Heart left ventricle (tissue), 13 donors: ENCODE measurements around the gene ATG9B.
A peak's percentile ranks its signal among the peaks of the same experiment; 100 is the strongest.

Source experiments
- CTCF ChIP-seq, 12 donors: fragments of 200-600 bp; sonication (generic) in 4 of 12; IDR thresholded peaks; one replicate each; pipeline versions ENCODE4 v1.5.0 to v1.8.0; 2018 to 2022; ENCODE audit warnings: antibody characterized with exemption in 12 of 12, mild to moderate bottlenecking in 5 of 12
- POLR2A ChIP-seq, 2 donors: fragments of 450-650 bp; IDR thresholded peaks; one replicate each; pipeline ENCODE4 v1.6.1; 2017; ENCODE audit warnings: antibody characterized with exemption in 2 of 2, mild to moderate bottlenecking in 2 of 2, moderate library complexity in 2 of 2
- donor health status: ischemic (EF 13 %, LVEDD 7.1; RV severe dilation, severe dysfunction).
- donor health status: DM: no; HTN: yes; CAD: no.
- donor health status: DM: no; HTN: no; CAD: no.
- donor health status: ischemic (EF 25% LVEDD 6.9; RV normal size, moderate dysfunction).
- donor health status: ischemic (EF 25% LVEDD 5.7; RV mildly dilated, moderate dysfunction).
- donor health status: ischemic (EF 35%, LVEDD 5.7; RV mildly dilated, moderate dysfunction).
- donor health status: nonischemic (EF 11% LVEDD 7.7; RV severe dilation, severe dysfunction).
- donor health status: DM: yes; HTN: yes; CAD: no.
- donor health status: PGD.
- donor health status: ischemic (EF 29% LVEDD 5.4; RV normal size, mild dysfunction).
- donor health status: nonischemic (EF 23%, LVEDD 6.1; RV moderate dilation, normal function).

GRCh38 chr7:151018421-151019129, 5.7 kb downstream of the ATG9B start:
- TF ChIP-seq CTCF (IDR thresholded peaks at IDR 0.05) (peak in 2 of 12 donors; percentile 7 to 28), POLR2A (IDR thresholded peaks at IDR 0.05) (no peak)
